ENCODE results near the gene ATP8B3. TPM values are rescaled to one million over a fixed set of nuclear protein-coding genes. Genes with fewer than 3 reads are reported as not detected.

The ATP8B3 gene
- total and polyA plus RNA-seq, 10 of the 15 experiments (the other 5 are each of a cell fraction or from before 2014, with no cell fraction given) = 0.13 to 1.7 (median 0.52) TPM

- TF ChIP-seq CUX1 (IDR thresholded peaks at IDR 0.05; ENCODE audit: insufficient replicate concordance, low read depth, low read length) (no peak), SUPT20H (IDR thresholded peaks at IDR 0.05; ENCODE audit: borderline replicate concordance, control insufficient read depth, low read depth, low read length) (no peak), ZNF592 (IDR thresholded peaks at IDR 0.05) (no peak), ZNF622 (IDR thresholded peaks at IDR 0.05) (no peak)
These were observed 15.6 kb upstream of the ATP8B3 start (continued) for GRCh38 chr19:1827566-1828278.

Measured in GM12878 (cell line).